H9 (cell line): ENCODE results near the gene SCUBE1. TPM values are rescaled to one million over a fixed set of nuclear protein-coding genes. Genes with fewer than 3 reads are reported as not detected.
A peak's percentile ranks its signal among the peaks of the same experiment; 100 is the strongest.

Experiments used
- DNase-seq: peaks from one replicate; pipeline ENCODE4 v3.0.0-alpha.2; 2017
- H2AFZ ChIP-seq: one replicate; pipeline ENCODE4 v1.6.1; 2013; ENCODE audit warnings: mild to moderate bottlenecking, low read length, control low read depth, moderate library complexity
- H2AK5ac ChIP-seq: 2 replicates; pipeline ENCODE4 v1.6.1; 2013; ENCODE audit warnings: low read length, control low read depth, mixed read lengths; ENCODE audit not compliant: insufficient read length
- H2BK120ac ChIP-seq: one replicate; pipeline ENCODE4 v1.6.1; 2013; ENCODE audit warnings: low read depth, mild to moderate bottlenecking, low read length, control low read depth, inconsistent platforms; ENCODE audit not compliant: poor library complexity, severe bottlenecking
- H2BK12ac ChIP-seq: 2 replicates; pipeline ENCODE4 v1.6.1; 2013; ENCODE audit warnings: low read length, control low read depth, mixed read lengths, low read depth; ENCODE audit not compliant: insufficient read length
- H2BK15ac ChIP-seq: 2 replicates; pipeline ENCODE4 v1.6.1; 2013; ENCODE audit warnings: low read depth, low read length, control low read depth
- H2BK20ac ChIP-seq: one replicate; pipeline ENCODE4 v1.6.1; 2013; ENCODE audit warnings: low read depth, mild to moderate bottlenecking, low read length, control low read depth, inconsistent platforms; ENCODE audit not compliant: poor library complexity, severe bottlenecking
- H2BK5ac ChIP-seq: 2 replicates; pipeline ENCODE4 v1.6.1; 2013; ENCODE audit warnings: low read length, control low read depth, mixed read lengths; ENCODE audit not compliant: insufficient read length
- H3K14ac ChIP-seq: 2 replicates; pipeline ENCODE4 v1.6.1; 2013; ENCODE audit warnings: low read length, control low read depth; ENCODE audit not compliant: insufficient read depth
- H3K18ac ChIP-seq: 2 replicates; pipeline ENCODE4 v1.6.1; 2013; ENCODE audit warnings: low read depth, mild to moderate bottlenecking, mixed read lengths, low read length, control low read depth; ENCODE audit not compliant: insufficient read length
- H3K23ac ChIP-seq: 2 replicates; pipeline ENCODE4 v1.6.1; 2013; ENCODE audit warnings: low read length, control low read depth, mixed read lengths, low read depth; ENCODE audit not compliant: insufficient read length
- H3K23me2 ChIP-seq: 2 replicates; pipeline ENCODE4 v1.6.1; 2013; ENCODE audit warnings: low read depth, mild to moderate bottlenecking, mixed read lengths, low read length, control low read depth; ENCODE audit not compliant: insufficient read length, poor library complexity, severe bottlenecking
- H3K27ac ChIP-seq: 2 replicates; pipeline ENCODE4 v1.5.1; 2013; ENCODE audit warnings: low read length, control low read depth, mixed read lengths, low read depth; ENCODE audit not compliant: insufficient read length
- H3K27me3 ChIP-seq: 2 replicates; pipeline ENCODE4 v1.6.1; 2013; ENCODE audit warnings: low read length, control low read depth, inconsistent platforms; ENCODE audit not compliant: insufficient read depth
- H3K4ac ChIP-seq: 2 replicates; pipeline ENCODE4 v1.6.1; 2013; ENCODE audit warnings: low read depth, mild to moderate bottlenecking, control low read depth, inconsistent platforms, low read length, moderate library complexity
- H3K4me1 ChIP-seq: 2 replicates; pipeline ENCODE4 v1.6.1; 2013; ENCODE audit warnings: low read length, control low read depth, inconsistent platforms; ENCODE audit not compliant: insufficient read depth
- H3K4me2 ChIP-seq: 2 replicates; pipeline ENCODE4 v1.6.1; 2013; ENCODE audit warnings: low read length, control low read depth, mixed read lengths; ENCODE audit not compliant: insufficient read length, insufficient read depth
- H3K56ac ChIP-seq: 2 replicates; pipeline ENCODE4 v1.6.1; 2013; ENCODE audit warnings: low read depth, mild to moderate bottlenecking, mixed read lengths, low read length, control low read depth; ENCODE audit not compliant: insufficient read length
- H3K79me1 ChIP-seq: 2 replicates; pipeline ENCODE4 v1.6.1; 2013; ENCODE audit warnings: low read depth, mild to moderate bottlenecking, moderate library complexity, low read length, control low read depth, inconsistent platforms; ENCODE audit not compliant: insufficient read depth, poor library complexity, severe bottlenecking
- H3K79me2 ChIP-seq: 2 replicates; pipeline ENCODE4 v1.6.1; 2013; ENCODE audit warnings: low read length, control low read depth, inconsistent platforms; ENCODE audit not compliant: insufficient read depth
- H3K9ac ChIP-seq: 2 replicates; pipeline ENCODE4 v1.6.1; 2013; ENCODE audit warnings: low read length, control low read depth, mixed read lengths; ENCODE audit not compliant: insufficient read length; ENCODE audit errors: extremely low read depth
- H3K9me3 ChIP-seq: one replicate; pipeline ENCODE4 v1.6.1; 2013; ENCODE audit warnings: low read depth, low read length, inconsistent platforms; ENCODE audit not compliant: control insufficient read depth
- H3T11ph ChIP-seq: one replicate; pipeline ENCODE4 v1.6.1; 2013; ENCODE audit warnings: mild to moderate bottlenecking, low read length, control low read depth, inconsistent platforms
- H4K20me1 ChIP-seq: one replicate; pipeline ENCODE4 v1.6.1; 2013; ENCODE audit not compliant: control insufficient read depth, insufficient read length, insufficient read depth
- H4K5ac ChIP-seq: 2 replicates; pipeline ENCODE4 v1.6.1; 2013; ENCODE audit warnings: low read depth, mild to moderate bottlenecking, mixed read lengths, low read length, control low read depth; ENCODE audit not compliant: insufficient read length
- H4K8ac ChIP-seq: replicated peaks from 2 replicates; pipeline ENCODE4 v1.6.1; 2013; ENCODE audit warnings: low read length, control low read depth, mixed read lengths, low read depth; ENCODE audit not compliant: insufficient read length
- H4K91ac ChIP-seq: 2 replicates; pipeline ENCODE4 v1.6.1; 2013; ENCODE audit warnings: low read depth, mild to moderate bottlenecking, moderate library complexity, mixed read lengths, low read length, control low read depth; ENCODE audit not compliant: insufficient read length
- H3K27ac Mint-ChIP-seq, 3 experiments: 2 replicates in 2 of 3; 3 replicates in 1 of 3; pipeline ENCODE4 v1.8.0; 2020 to 2021; ENCODE audit warnings: mixed read lengths in 3 of 3, mild to moderate bottlenecking in 1 of 3, moderate library complexity in 1 of 3
- H3K27me3 Mint-ChIP-seq: 2 replicates; pipeline ENCODE4 v1.8.0; 2021; ENCODE audit warnings: low read depth, mild to moderate bottlenecking, moderate library complexity, mixed read lengths
- H3K36me3 Mint-ChIP-seq, 3 experiments: 2 replicates in 2 of 3; 3 replicates in 1 of 3; pipeline ENCODE4 v1.8.0; 2020 to 2021; ENCODE audit warnings: low read depth in 3 of 3, mixed read lengths in 3 of 3; ENCODE audit not compliant: insufficient read depth in 1 of 3
- H3K4me1 Mint-ChIP-seq, 2 experiments: 2 replicates each; pipeline ENCODE4 v1.8.0; 2020; ENCODE audit warnings: mixed read lengths in 2 of 2
- H3K4me3 Mint-ChIP-seq, 2 experiments: 2 replicates in 1 of 2; 3 replicates in 1 of 2; pipeline ENCODE4 v1.8.0; 2020 to 2021; ENCODE audit warnings: mild to moderate bottlenecking in 2 of 2, mixed read lengths in 2 of 2, moderate library complexity in 1 of 2
- H3K9me3 Mint-ChIP-seq, 2 experiments: 2 replicates in 1 of 2; 3 replicates in 1 of 2; pipeline ENCODE4 v1.8.0; 2020; ENCODE audit warnings: mild to moderate bottlenecking in 2 of 2, mixed read lengths in 2 of 2, moderate library complexity in 1 of 2
- CTCF ChIP-seq: fragments of 200-600 bp; sonication (generic); conservative IDR thresholded peaks from 3 replicates; pipeline ENCODE4 v1.8.0; 2021; ENCODE audit warnings: antibody characterized with exemption, mild to moderate bottlenecking
- WGBS: extraction: QIAGEN DNeasy Blood & Tissue Kit; methylation state at CpG from one replicate; pipeline ENCODE4 v1.1.7; 2013; ENCODE audit warnings: missing lambda C conversion rate, low lambda C conversion rate, mixed read lengths; ENCODE audit not compliant: insufficient read length; ENCODE audit errors: extremely low coverage; 5-methylcytosine and 5-hydroxymethylcytosine counted together
- total RNA-seq: library from RNA; stranded (reverse); gene quantifications from 2 replicates; pipeline ENCODE4 v1.2.1, GENCODE V29; 2021

The SCUBE1 gene
- total RNA-seq, 1 experiment from 2014 or later, result 1.2 TPM

GRCh38 chr22:43150731-43151206 is 192.4 kb downstream of the SCUBE1 start:
- Histone ChIP-seq H3K4me1 (no peaks in the 10 kb centered on the region; the same call in 1 of the 2 replicates), H4K91ac (no peak overlapping the region), H2AFZ (no peak overlapping the region), H3T11ph (no peak overlapping the region), H3K9ac (no peak overlapping the region), H2BK5ac (no peak overlapping the region), H3K27me3 (no peaks in the 10 kb centered on the region; the same call in 1 of the 2 replicates), H3K23me2 (no peaks in the 10 kb centered on the region), H4K5ac (no peak overlapping the region), H3K79me1 (no peaks in the 10 kb centered on the region), H2BK12ac (no peak overlapping the region), H2BK20ac (no peak overlapping the region), H4K20me1 (no peaks in the 10 kb centered on the region), H2AK5ac (no peak overlapping the region), H3K23ac (no peak overlapping the region), H2BK15ac (no peak overlapping the region), H3K27ac (no peak overlapping the region), H3K9me3 (no peaks in the 10 kb centered on the region), H4K8ac (no peak overlapping the region), H2BK120ac (no peak overlapping the region), H3K56ac (no peak overlapping the region), H3K4ac (no peak overlapping the region), H3K14ac (no peak overlapping the region), H3K4me2 (peak overlapping the region; percentile 50), H3K79me2 (no peaks in the 10 kb centered on the region), H3K18ac (no peak overlapping the region)
- DNase-seq, result peak; percentile 23
- WGBS, result no CpG with 5 or more reads among the region's 15 CpGs
- Mint-ChIP-seq H3K4me1 (peaks cover 3 to 16% of the 10 kb centered on the region in 2 experiments), H3K4me3 (peak overlapping the region; percentile 68 to 87), H3K27ac (no peak overlapping the region; a peak in 1 of 7 replicates), H3K9me3 (no peaks in the 10 kb centered on the region), H3K36me3 (no peaks in the 10 kb centered on the region), H3K27me3 (peaks cover 22% of the 10 kb centered on the region)
- TF ChIP-seq CTCF, result no peak
